Activated T-helper 9 cell treated with anti-CD3 and anti-CD28 coated beads, Interleukin-2, amount 50 U/mL, for 16 hours (primary cell): ENCODE results near the gene TCAP.

Experiments used
- DNase-seq: peaks from one replicate; pipeline ENCODE4 v3.0.0-alpha.2; 2020; ENCODE audit warnings: low read depth

Gene TCAP

DNA sequence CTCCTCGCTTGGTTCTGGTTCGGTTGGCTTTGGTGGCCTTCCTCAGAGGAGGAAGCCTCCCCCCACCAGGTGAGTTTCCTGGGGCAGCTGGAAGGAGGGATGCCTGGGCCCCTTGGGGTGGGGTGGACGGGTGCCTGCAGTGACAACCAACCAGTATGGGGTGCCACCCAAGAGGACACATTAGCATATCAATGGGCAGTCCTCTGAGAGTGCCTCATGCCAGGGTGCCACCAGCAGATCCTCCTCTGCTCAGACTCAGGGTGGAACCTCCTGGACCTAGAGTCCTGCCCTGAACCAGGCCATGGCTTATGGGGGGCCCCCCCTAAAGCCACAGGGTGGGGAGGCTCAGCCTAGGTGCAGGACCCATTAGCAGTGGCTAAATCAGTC is 35.7 kb upstream of the TCAP start:
- no peak for DNase-seq

GRCh38 chr17:39629898-39630297 is 35.3 kb upstream of the TCAP start:
- DNase-seq = no peak

GRCh38 chr17:39631403-39631802 is 33.7 kb upstream of the TCAP start:
- DNase-seq = no peak

DNA sequence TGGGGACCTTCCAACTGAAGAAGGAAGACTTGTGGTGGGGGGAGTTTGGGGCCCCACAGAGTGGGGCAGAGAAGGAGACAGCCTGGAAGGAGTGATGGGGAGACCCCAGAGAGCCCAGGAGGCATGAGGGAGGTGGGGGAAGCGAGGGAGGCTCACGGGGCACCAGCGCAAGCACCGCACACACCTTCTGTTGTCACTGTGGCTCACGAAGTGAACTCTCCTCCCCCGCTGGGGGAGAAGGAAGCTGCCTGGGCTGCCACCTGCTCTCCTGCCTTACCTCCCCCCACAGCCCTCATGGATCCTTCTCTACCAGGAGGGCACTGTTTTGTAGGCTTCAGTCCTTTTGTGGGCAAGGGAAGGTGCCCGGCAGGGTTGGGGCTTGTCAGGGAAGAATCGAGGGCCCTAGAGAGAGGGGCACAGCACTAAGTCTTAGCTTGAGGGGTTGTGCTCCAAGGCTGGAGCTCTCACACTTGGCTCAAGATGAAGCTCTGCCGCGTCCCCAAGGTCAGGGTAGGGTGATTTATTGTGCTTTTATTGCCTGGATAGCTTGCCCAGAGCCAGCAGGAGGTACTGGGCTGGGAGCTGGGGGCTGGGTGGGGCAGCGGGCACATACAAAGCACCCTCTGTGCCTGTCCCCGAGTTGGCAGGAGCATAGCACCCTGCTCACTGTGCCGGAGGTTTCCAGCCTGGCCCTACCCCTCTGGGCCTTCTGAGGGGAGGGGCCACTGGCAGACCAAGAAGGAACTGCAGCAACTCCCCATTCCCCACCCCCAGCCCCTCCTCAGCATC is 32.8 kb upstream of the TCAP start:
- DNase-seq = no peak

- no peak for DNase-seq
These were observed 31.5 kb upstream of the TCAP start for GRCh38 chr17:39633570-39634183.

DNA sequence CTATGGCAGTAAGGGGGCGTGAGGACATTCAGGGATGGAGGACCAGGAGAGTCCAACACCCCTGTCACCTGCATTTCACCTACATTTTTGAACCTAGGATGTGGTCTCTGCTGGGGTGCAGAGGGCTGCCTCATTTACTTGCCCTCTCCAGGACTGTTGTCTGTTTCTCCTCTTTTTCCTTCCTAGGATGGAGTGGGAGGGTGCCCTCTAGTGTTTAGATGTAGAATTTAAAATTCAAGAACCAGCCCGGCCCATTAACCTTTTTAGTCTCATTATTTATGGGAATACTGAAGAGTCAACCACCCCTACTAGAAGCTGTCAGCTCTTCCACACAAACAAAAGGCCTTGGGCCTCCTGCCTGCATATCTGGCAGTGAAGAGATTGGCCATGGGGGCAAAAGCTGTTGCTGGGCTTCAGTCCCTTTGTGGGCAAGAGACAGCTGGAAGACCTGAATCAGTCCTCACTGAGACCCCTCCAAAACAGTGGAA is 30.7 kb upstream of the TCAP start:
- DNase-seq = no peak

DNA sequence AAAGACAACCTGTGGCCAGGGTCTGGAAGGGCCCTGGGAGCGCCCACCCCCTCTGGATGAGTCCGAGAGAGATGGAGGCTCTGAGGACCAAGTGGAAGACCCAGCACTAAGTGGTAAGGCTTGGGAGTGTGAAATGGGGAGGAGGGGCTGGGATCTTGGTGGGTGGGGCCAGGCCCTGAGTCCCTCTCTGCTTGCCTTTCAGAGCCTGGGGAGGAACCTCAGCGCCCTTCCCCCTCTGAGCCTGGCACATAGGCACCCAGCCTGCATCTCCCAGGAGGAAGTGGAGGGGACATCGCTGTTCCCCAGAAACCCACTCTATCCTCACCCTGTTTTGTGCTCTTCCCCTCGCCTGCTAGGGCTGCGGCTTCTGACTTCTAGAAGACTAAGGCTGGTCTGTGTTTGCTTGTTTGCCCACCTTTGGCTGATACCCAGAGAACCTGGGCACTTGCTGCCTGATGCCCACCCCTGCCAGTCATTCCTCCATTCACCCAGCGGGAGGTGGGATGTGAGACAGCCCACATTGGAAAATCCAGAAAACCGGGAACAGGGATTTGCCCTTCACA is 29.5 kb upstream of the TCAP start:
- no peak for DNase-seq

GRCh38 chr17:39636587-39636926 is 28.6 kb upstream of the TCAP start:
- no peak for DNase-seq

DNA sequence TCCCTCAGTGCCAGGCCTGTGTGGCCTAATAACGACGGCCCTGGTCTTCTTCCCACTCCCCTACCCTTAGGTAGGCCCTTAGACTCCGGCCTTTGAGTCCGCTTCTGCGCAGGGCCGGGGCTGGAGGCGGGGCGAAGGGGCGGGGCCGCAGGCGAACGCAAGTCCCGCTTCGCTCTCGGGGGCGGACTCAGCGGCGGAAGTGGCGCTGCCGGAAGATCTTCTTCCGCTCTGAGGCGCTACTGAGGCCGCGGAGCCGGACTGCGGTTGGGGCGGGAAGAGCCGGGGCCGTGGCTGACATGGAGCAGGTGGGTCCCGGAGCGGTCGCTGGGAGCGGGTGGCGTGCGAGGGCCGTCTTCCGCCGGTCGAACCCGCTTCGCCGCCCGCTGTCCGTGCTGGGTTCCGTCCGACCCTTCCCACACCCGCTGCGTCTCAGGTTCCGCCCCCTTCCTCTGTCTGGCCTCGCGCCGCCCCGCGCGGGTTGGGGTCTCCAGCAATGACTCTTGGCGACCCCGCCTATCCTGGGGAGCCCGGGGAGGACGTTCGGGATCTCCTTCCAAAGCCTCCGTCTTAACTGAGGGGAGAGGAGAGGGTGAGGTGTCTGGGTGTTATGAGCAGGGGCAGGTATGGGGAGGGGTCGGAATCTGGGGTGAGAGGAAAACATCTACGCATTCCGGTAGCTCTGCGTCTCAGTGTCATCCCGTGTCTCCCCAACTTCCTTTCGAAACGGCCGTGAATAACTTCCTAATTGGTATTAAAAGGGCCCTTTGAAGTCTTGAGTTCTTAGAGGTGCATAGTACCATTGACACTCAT is 28.0 kb upstream of the TCAP start, which contains the start of gene STARD3:
Gene STARD3 (plus strand): TSS at position 218 of the 810 bp plus-strand sequence. CDS start 16,388 bp downstream, outside the sequence.
- DNase-seq = peak; percentile 86

GRCh38 chr17:39638317-39638716 is 26.8 kb upstream of the TCAP start:
- no peak for DNase-seq

- no peak for DNase-seq
These were observed 26.1 kb upstream of the TCAP start for GRCh38 chr17:39639043-39639442.

GRCh38 chr17:39639566-39640458 is 25.3 kb upstream of the TCAP start:
- DNase-seq = no peak

GRCh38 chr17:39640591-39641031 is 24.5 kb upstream of the TCAP start:
- DNase-seq = no peak

DNA sequence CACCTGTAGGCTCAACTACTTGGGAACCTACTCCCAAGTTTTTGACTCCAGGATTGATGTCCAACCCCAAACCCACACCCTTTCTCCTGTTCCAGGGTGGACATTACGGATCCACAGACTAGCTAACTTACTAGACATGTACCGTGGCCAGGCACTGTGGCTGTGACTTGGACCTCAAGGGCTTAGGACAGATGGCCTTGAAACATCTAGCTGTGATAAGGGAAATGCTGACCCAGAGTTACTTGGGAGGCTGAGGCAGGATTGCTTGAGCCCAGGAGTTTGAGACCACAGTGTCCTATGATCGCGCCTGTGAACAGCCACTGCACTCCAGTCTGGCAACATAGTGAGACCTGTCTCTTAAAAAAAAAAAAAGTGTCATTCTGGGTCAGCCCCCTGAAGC is 24.1 kb upstream of the TCAP start:
- no peak for DNase-seq

GRCh38 chr17:39641883-39642282 is 23.3 kb upstream of the TCAP start:
- no peak for DNase-seq

DNA sequence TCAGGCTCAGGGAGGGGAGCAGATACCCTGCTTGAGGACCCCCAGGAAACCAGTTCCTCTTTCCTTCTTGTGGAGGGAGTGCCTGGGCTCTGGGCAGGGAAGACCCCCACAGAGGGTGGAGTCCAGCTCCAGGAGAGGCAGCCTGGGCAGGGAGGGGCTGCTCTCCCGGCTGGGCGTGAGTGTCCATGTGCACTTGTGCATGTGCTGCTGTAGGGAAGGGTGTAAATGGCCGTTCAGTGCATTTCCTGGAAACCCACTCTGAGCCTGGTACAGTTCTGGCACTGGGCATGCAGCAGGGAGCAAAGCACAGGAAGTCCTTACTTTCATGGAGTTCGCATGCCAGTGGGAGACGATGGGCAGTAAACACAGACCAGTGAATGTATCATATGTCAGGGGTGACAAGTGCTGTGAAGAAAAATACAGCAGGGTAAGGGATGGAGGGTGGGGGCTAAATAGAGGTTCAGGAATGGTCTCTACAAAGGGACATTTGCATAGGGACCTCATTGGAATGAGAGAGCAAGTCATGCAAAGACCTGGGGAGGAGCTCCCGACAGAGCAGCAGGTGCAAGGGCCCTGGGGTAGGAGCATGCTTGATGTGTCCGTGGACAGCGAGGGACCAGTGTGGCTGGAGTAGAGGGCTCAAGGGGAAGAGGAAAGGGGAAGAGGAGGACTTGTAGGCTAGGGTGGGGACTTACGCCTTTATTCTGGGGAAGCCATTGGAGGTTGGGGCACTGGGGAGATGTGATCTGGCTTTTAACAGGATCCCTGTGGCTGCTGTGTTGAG is 22.7 kb upstream of the TCAP start:
- no peak for DNase-seq

GRCh38 chr17:39643271-39643670 is 21.9 kb upstream of the TCAP start:
- DNase-seq = no peak

DNA sequence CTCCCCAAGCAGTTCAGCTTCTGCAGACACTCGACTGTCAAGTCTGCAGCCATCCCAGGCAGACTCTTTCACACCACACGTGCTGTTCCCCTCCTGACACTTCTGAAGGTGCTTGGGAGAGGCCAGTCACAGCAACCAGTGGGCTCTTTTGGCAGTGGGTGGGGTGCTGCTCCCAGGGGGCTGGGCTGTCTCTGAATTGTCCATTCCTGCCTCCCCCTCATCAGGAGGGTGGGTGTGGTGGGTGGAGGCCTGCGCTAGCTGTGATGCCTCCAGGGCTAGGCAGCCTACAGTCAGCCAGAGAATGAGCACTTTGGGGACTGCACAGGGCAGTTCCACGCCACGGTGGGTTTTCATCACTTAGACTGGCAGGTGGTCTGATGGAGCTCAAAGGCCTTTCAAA is 17.9 kb upstream of the TCAP start:
- DNase-seq = no peak

DNA sequence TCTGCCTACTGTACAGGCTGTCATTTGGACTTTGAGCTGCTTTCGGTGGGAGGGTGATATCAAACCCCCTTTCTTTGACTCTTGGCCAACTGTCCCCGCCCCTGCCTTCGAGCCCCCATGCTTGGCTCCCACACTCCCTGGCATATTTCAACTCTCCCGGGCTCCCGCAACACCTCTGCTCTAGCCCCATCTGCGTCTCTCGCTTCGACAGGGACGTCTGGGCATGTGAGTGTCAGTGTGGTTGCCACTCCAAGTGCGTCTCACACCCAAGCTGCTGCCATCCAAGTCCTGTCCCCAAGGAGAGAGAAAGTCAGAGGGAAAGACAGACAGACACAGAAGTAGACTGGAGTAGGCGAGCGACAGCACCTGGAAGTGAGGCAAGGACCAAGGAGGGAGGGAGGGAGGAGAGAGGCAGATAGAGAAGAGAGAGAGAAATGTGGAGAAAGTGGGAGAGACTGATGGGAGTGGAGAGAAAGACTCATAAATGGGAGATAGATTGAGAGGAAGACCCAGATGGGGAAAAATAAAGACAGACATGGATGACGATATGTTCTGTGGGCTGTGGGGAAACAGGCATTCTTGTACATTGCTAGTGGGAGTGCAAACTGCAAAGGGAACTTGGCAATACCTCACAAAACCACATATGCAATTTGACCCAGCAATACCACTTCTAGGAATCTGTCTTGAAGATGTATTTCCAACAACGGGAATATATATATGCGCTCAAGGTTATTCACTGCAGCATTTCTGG is 16.4 kb upstream of the TCAP start:
- DNase-seq = no peak

DNA sequence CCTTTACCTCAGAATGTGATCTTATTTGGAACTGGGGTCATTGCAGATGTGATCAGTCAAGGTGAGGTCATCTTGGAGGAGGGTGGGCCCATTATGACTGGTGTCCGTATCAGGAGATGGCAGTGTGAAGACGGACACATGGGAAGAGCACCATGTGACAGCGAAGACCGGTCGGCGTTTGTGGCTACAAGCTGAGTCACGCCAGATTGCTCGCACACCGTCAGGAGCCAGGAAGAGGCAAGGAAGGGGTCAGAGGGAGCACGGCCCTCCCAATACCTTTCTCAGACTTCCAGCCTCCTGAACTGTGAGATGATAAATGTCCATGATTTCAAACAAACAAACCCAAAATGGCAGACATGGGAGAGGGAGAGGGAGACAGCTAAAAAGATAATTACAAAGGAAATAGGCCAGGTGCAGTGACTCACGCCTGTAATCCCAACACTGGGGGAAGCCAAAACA is 15.0 kb upstream of the TCAP start:
- DNase-seq = no peak
